GM23338 (cell line): ENCODE measurements around the gene ELOB. TPM values are rescaled to one million over a fixed set of nuclear protein-coding genes. Genes with fewer than 3 reads are reported as not detected.

Experiments used
- ATAC-seq: fragments of 200-7000 bp; cut with Tn5 transposase; 3 replicates; pipeline ENCODE4 v1.9.1; 2020
- DNase-seq: peaks from one replicate; pipeline ENCODE4 v3.0.0-alpha.2; 2015; ENCODE audit warnings: low spot score
- H2AFZ ChIP-seq: fragments of 200-600 bp; sonication (generic); 2 replicates; pipeline ENCODE4 v1.8.0; 2016; ENCODE audit warnings: antibody characterized with exemption, mild to moderate bottlenecking, moderate library complexity
- H3F3A ChIP-seq: fragments of 200-600 bp; sonication (generic); replicated peaks from 2 replicates; pipeline ENCODE4 v1.8.0; 2017; ENCODE audit warnings: antibody characterized with exemption, mixed run types, low read depth
- H3K27ac ChIP-seq: fragments of 200-600 bp; sonication (generic); 2 replicates; pipeline ENCODE4 v1.6.1; 2016; ENCODE audit warnings: low read depth
- H3K27me3 ChIP-seq: fragments of 200-600 bp; sonication (generic); 2 replicates; pipeline ENCODE4 v1.8.0; 2016; ENCODE audit warnings: mild to moderate bottlenecking, mixed run types, moderate library complexity; ENCODE audit not compliant: insufficient read depth
- H3K36me3 ChIP-seq: fragments of 200-600 bp; sonication (generic); 2 replicates; pipeline ENCODE4 v1.8.0; 2016; ENCODE audit warnings: mild to moderate bottlenecking; ENCODE audit not compliant: insufficient read depth
- H3K4me1 ChIP-seq: fragments of 200-600 bp; sonication (generic); 2 replicates; pipeline ENCODE4 v1.8.0; 2016; ENCODE audit warnings: mild to moderate bottlenecking, moderate library complexity; ENCODE audit not compliant: insufficient read depth
- H3K4me2 ChIP-seq: fragments of 200-600 bp; sonication (generic); 2 replicates; pipeline ENCODE4 v1.7.1; 2017; ENCODE audit warnings: mixed run types
- H3K4me3 ChIP-seq: fragments of 200-600 bp; sonication (generic); 2 replicates; pipeline ENCODE4 v1.6.1; 2016; ENCODE audit warnings: mixed run types
- H3K79me2 ChIP-seq: fragments of 200-600 bp; sonication (generic); replicated peaks from 2 replicates; pipeline ENCODE4 v1.8.0; 2017; ENCODE audit warnings: mild to moderate bottlenecking; ENCODE audit not compliant: insufficient read depth
- H3K9me2 ChIP-seq: fragments of 200-600 bp; sonication (generic); 2 replicates; pipeline ENCODE4 v1.8.0; 2017; ENCODE audit not compliant: insufficient read depth
- H4K20me1 ChIP-seq: fragments of 200-600 bp; sonication (generic); replicated peaks from 2 replicates; pipeline ENCODE4 v1.8.0; 2017; ENCODE audit warnings: mild to moderate bottlenecking; ENCODE audit not compliant: insufficient read depth
- H3K27ac Mint-ChIP-seq: 2 replicates; pipeline ENCODE4 v1.8.0; 2020; ENCODE audit warnings: inconsistent platforms, mild to moderate bottlenecking, moderate library complexity, mixed read lengths
- H3K27me3 Mint-ChIP-seq: 3 replicates; pipeline ENCODE4 v1.8.0; 2022; ENCODE audit warnings: low read depth, mild to moderate bottlenecking, moderate library complexity, mixed read lengths, inconsistent platforms; ENCODE audit not compliant: insufficient read depth, poor library complexity
- H3K36me3 Mint-ChIP-seq: 3 replicates; pipeline ENCODE4 v1.8.0; 2021; ENCODE audit warnings: low read depth, mild to moderate bottlenecking, inconsistent platforms, moderate library complexity, mixed read lengths
- H3K4me1 Mint-ChIP-seq: 3 replicates; pipeline ENCODE4 v1.8.0; 2020; ENCODE audit warnings: mild to moderate bottlenecking, inconsistent platforms, mixed read lengths
- H3K4me3 Mint-ChIP-seq: 3 replicates; pipeline ENCODE4 v1.8.0; 2021; ENCODE audit warnings: moderate library complexity, mild to moderate bottlenecking, inconsistent platforms, mixed read lengths
- H3K9me3 Mint-ChIP-seq: 3 replicates; pipeline ENCODE4 v1.8.0; 2020; ENCODE audit warnings: moderate library complexity, mild to moderate bottlenecking, inconsistent platforms, mixed read lengths
- CREB1 ChIP-seq: fragments of 250-450 bp; sonication (Bioruptor Pico); IDR thresholded peaks from 2 replicates; pipeline ENCODE4 v1.5.0; 2020; ENCODE audit warnings: low read depth, mild to moderate bottlenecking, moderate library complexity
- ETS1 ChIP-seq: IDR thresholded peaks from 2 replicates; pipeline ENCODE4 v1.6.1; 2016; ENCODE audit warnings: antibody characterized with exemption
- EZH2 ChIP-seq: fragments of 200-600 bp; sonication (generic); IDR thresholded peaks from one replicate; pipeline ENCODE4 v1.8.0; 2017; ENCODE audit warnings: antibody characterized with exemption, mild to moderate bottlenecking, low read depth; ENCODE audit not compliant: unreplicated experiment
- EZH2phosphoT487 ChIP-seq: fragments of 200-600 bp; sonication (generic); IDR thresholded peaks from one replicate; pipeline ENCODE4 v1.8.1; 2018; ENCODE audit warnings: antibody characterized with exemption; ENCODE audit not compliant: unreplicated experiment
- JUNB ChIP-seq: IDR thresholded peaks from one replicate; pipeline ENCODE4 v1.6.1; 2016; ENCODE audit warnings: antibody characterized with exemption; ENCODE audit not compliant: unreplicated experiment
- NANOG ChIP-seq: IDR thresholded peaks from 2 replicates; pipeline ENCODE4 v1.6.1; 2016; ENCODE audit warnings: antibody characterized with exemption, borderline replicate concordance
- POLR2AphosphoS5 ChIP-seq: IDR thresholded peaks from 2 replicates; pipeline ENCODE4 v1.6.1; 2016; ENCODE audit warnings: antibody characterized with exemption, low read depth
- STAT1 ChIP-seq: IDR thresholded peaks from one replicate; pipeline ENCODE4 v1.6.1; 2016; ENCODE audit warnings: antibody characterized with exemption; ENCODE audit not compliant: unreplicated experiment
- ZNF114 ChIP-seq: fragments of 250-450 bp; sonication (Bioruptor Pico); IDR thresholded peaks from 2 replicates; pipeline ENCODE4 v1.5.0; 2020; ENCODE audit warnings: mild to moderate bottlenecking, moderate library complexity
- ZNF331 ChIP-seq: fragments of 250-450 bp; sonication (Bioruptor Pico); IDR thresholded peaks from 2 replicates; pipeline ENCODE4 v1.5.0; 2020; ENCODE audit warnings: low read depth, mild to moderate bottlenecking, moderate library complexity
- ZNF462 ChIP-seq: fragments of 250-450 bp; sonication (Bioruptor Pico); IDR thresholded peaks from 2 replicates; pipeline ENCODE4 v1.5.0; 2020; ENCODE audit warnings: mild to moderate bottlenecking, moderate library complexity
- polyA plus RNA-seq: library from polyadenylated mRNA; unstranded; fragments of >200 nt; fragmentation: Nextera tagmentation; extraction: Ambion mirVana; gene quantifications from 2 replicates; pipeline ENCODE4 v1.2.1, GENCODE V29; 2016
- total RNA-seq: library from RNA; depleted of rRNA; stranded (reverse); fragments of >200 nt; shearing (Covaris generic); gene quantifications from 2 replicates; pipeline ENCODE4 v1.2.3, GENCODE V29; 2014
- TF ChIP-seq, protein P1 (sequence below), 2 experiments: fragments of 200-600 bp in 1 of 2; sonication (generic) in 1 of 2; conservative IDR thresholded peaks; 2 replicates each; pipeline versions ENCODE4 v1.5.1 to v1.6.1; 2016 to 2017; ENCODE audit warnings: antibody characterized with exemption in 2 of 2, low read depth in 2 of 2, mild to moderate bottlenecking in 2 of 2, moderate library complexity in 1 of 2
- TF ChIP-seq, protein P2 (sequence below): IDR thresholded peaks from one replicate; pipeline ENCODE4 v1.6.1; 2018; ENCODE audit warnings: antibody characterized with exemption; ENCODE audit not compliant: unreplicated experiment

Gene ELOB
- total and polyA plus RNA-seq, 2 experiments from 2014 or later = 278 to 756 TPM

- H3K4me3 Mint-ChIP-seq = no peak overlapping the region
- Histone ChIP-seq H3K4me2 (no peak overlapping the region), H4K20me1 (no peaks in the 10 kb centered on the region), H3K36me3 (no peaks in the 10 kb centered on the region), H3K4me3 (no peak overlapping the region), H3K79me2 (no peaks in the 10 kb centered on the region), H3K27ac (no peak overlapping the region), H3F3A (no peaks in the 10 kb centered on the region), H2AFZ (no peak overlapping the region), H3K4me1 (no peaks in the 10 kb centered on the region), H3K9me2 (no peaks in the 10 kb centered on the region), H3K27me3 (no peaks in the 10 kb centered on the region)
- H3K27me3 Mint-ChIP-seq = peaks cover 4% of the 10 kb centered on the region
- H3K36me3 Mint-ChIP-seq = no peaks in the 10 kb centered on the region
- TF ChIP-seq NANOG (no peak), EZH2 (no peak), ZNF331 (no peak), ETS1 (no peak), ZNF114 (CRISPR knock-in tag) (no peak), EZH2phosphoT487 (no peak), POLR2AphosphoS5 (no peak), CREB1 (CRISPR knock-in tag) (no peak), ZNF462 (CRISPR knock-in tag) (no peak), STAT1 (no peak), JUNB (no peak)
- TF ChIP-seq, protein P1, sequence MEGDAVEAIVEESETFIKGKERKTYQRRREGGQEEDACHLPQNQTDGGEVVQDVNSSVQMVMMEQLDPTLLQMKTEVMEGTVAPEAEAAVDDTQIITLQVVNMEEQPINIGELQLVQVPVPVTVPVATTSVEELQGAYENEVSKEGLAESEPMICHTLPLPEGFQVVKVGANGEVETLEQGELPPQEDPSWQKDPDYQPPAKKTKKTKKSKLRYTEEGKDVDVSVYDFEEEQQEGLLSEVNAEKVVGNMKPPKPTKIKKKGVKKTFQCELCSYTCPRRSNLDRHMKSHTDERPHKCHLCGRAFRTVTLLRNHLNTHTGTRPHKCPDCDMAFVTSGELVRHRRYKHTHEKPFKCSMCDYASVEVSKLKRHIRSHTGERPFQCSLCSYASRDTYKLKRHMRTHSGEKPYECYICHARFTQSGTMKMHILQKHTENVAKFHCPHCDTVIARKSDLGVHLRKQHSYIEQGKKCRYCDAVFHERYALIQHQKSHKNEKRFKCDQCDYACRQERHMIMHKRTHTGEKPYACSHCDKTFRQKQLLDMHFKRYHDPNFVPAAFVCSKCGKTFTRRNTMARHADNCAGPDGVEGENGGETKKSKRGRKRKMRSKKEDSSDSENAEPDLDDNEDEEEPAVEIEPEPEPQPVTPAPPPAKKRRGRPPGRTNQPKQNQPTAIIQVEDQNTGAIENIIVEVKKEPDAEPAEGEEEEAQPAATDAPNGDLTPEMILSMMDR (conservative IDR thresholded peaks at IDR 0.05; ENCODE audit: low read depth in 2 of 2) = no peak
- TF ChIP-seq, protein P2, sequence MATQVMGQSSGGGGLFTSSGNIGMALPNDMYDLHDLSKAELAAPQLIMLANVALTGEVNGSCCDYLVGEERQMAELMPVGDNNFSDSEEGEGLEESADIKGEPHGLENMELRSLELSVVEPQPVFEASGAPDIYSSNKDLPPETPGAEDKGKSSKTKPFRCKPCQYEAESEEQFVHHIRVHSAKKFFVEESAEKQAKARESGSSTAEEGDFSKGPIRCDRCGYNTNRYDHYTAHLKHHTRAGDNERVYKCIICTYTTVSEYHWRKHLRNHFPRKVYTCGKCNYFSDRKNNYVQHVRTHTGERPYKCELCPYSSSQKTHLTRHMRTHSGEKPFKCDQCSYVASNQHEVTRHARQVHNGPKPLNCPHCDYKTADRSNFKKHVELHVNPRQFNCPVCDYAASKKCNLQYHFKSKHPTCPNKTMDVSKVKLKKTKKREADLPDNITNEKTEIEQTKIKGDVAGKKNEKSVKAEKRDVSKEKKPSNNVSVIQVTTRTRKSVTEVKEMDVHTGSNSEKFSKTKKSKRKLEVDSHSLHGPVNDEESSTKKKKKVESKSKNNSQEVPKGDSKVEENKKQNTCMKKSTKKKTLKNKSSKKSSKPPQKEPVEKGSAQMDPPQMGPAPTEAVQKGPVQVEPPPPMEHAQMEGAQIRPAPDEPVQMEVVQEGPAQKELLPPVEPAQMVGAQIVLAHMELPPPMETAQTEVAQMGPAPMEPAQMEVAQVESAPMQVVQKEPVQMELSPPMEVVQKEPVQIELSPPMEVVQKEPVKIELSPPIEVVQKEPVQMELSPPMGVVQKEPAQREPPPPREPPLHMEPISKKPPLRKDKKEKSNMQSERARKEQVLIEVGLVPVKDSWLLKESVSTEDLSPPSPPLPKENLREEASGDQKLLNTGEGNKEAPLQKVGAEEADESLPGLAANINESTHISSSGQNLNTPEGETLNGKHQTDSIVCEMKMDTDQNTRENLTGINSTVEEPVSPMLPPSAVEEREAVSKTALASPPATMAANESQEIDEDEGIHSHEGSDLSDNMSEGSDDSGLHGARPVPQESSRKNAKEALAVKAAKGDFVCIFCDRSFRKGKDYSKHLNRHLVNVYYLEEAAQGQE = no peak
- no peak for DNase-seq
- H3K4me1 Mint-ChIP-seq = no peaks in the 10 kb centered on the region
- H3K27ac Mint-ChIP-seq = no peak overlapping the region
- H3K9me3 Mint-ChIP-seq = no peaks in the 10 kb centered on the region
- ATAC-seq = no peak
Measured at GRCh38 chr16:2819939-2820835, 43.1 kb upstream of the ELOB start.
